RPMI7951 (cell line): ENCODE data around the gene ETS1. TPM values are rescaled to one million over a fixed set of nuclear protein-coding genes. Genes with fewer than 3 reads are reported as not detected.

Source experiments
- DNase-seq: peaks from one replicate; pipeline ENCODE4 v3.0.0-alpha.2; 2012; ENCODE audit warnings: low read depth
- total RNA-seq: library from RNA; depleted of rRNA; stranded (reverse); fragments of >200 nt; shearing (Covaris generic); gene quantifications from 2 replicates; pipeline ENCODE4 v1.2.3, GENCODE V29; 2014

Gene ETS1
- total RNA-seq, 1 experiment from 2014 or later, result 40.0 TPM

GRCh38 chr11:128594226-128594625 is 6.9 kb upstream of the ETS1 start:
- DNase-seq, result peak; percentile 20

- DNase-seq, result peak; percentile 76
Observed at GRCh38 chr11:128593281-128593680, 5.9 kb upstream of the ETS1 start.

- no peak for DNase-seq
Observed at GRCh38 chr11:128592454-128592853, 5.1 kb upstream of the ETS1 start.

DNA sequence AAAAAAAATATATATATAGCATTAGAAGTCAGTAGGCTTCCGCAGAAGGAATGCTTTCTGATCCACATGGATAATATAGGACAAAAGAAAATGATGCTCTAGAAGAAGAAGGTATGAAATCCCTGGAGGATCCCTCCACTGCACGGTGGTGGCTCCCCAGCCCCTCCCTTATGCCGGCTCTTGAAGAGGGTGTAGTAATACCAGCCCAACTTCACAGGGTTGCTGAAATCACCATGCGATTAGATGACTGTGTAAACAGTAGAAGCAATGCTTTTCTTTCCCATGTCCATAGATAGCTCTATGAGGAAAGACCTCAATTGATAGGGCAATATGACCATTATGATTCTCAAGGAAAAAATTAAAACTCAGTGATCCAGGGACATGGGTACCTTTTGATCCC is 3.2 kb upstream of the ETS1 start:
- no peak for DNase-seq

- no peak for DNase-seq
Observed at GRCh38 chr11:128589998-128590397, 2.6 kb upstream of the ETS1 start.

- no peak for DNase-seq
Observed at GRCh38 chr11:128588093-128588492, 735 bp upstream of the ETS1 start.

DNA sequence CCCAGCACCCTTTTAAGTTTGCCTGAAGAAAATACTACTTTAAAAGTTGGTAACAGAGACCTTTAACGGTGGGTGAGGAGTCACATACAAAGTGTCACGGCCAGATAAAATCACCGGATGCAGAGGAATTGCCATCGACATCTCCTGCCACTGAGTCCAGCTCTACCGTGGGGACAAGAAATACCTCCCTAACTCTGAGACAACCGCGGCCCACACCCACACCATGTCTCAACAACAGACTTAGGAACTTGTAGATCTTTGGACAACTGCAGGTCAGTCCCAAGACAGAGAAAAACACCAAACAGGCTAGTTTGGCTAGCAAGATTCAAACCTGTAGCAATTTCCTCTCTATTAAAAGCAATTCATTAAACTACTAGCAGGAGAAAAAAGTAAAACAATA is 669 bp downstream of the ETS1 start:
- no peak for DNase-seq

GRCh38 chr11:128585498-128586238 is 1.7 kb downstream of the ETS1 start:
- no peak for DNase-seq

GRCh38 chr11:128584253-128584652 is 3.1 kb downstream of the ETS1 start:
- no peak for DNase-seq

GRCh38 chr11:128582496-128583366 is 4.6 kb downstream of the ETS1 start:
- DNase-seq, result peak; percentile 92

- DNase-seq, result no peak
Observed at GRCh38 chr11:128581561-128582272, 5.6 kb downstream of the ETS1 start.

- no peak for DNase-seq
Observed at GRCh38 chr11:128580612-128581011, 6.7 kb downstream of the ETS1 start.

- peak; percentile 63 for DNase-seq
Observed at GRCh38 chr11:128579798-128580504, 7.4 kb downstream of the ETS1 start.

GRCh38 chr11:128576555-128576954 is 10.8 kb downstream of the ETS1 start:
- DNase-seq, result no peak

DNA sequence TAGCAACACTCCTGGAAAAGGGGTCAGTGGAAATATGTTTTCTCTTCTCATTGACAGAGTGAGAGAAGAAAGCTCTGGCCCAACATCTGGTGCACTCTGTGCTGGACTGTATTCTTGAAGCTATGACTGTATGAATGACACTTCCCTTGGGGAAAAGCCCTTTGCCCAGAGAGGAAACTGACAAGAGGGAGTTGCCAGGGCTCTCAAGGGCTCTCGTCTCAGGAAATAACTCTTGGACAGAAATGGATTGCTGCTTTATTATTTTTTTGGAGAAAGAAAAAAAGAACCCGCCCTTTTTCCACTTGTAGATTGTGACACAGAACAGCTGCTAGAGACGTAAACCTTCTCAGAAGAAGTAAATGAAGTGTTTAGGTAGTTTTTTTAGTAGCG is 11.4 kb downstream of the ETS1 start:
- DNase-seq, result peak; percentile 79

GRCh38 chr11:128575174-128575960 is 12.0 kb downstream of the ETS1 start:
- DNase-seq, result no peak

DNA sequence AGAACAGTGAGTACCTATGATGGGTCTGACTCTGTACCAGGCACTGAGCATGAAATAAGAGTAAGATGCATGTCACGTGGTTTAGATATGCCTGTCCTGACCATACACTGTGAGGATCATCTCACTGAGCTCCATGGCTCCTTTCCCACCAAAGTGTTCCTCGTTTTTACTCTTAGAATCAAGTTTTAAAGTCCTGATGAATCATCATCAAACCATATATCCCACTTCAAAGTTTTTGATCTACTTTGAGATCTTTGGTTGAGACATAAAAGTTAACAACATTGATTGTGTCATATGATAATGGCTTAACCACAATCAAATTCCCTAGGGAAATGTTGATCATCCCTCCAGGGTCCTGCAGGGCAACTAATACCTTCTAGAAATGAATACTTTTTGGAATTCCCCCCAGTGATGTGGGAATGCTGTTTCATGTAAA is 12.8 kb downstream of the ETS1 start:
- peak; percentile 92 for DNase-seq

GRCh38 chr11:128573638-128574037 is 13.7 kb downstream of the ETS1 start:
- DNase-seq, result no peak

DNA sequence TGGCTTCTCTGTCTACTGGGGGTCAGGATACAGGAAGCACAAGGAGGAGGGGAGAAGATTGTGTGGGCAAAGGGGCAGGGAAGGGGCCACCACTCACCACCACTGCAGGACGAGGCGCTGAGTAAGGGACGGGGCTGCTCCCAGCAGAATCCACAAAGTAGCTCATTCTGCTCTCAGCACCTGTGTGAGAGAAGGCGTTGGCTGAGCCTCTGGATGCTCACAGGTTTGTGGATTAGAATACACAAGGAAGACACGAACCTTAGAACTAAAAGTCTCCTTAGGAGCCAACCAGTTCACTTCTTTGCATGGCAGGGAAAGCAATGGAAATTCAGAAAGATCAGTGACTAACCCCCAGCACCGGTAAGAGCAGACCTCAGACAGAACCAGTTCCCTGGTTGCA is 14.4 kb downstream of the ETS1 start:
- DNase-seq, result no peak

DNA sequence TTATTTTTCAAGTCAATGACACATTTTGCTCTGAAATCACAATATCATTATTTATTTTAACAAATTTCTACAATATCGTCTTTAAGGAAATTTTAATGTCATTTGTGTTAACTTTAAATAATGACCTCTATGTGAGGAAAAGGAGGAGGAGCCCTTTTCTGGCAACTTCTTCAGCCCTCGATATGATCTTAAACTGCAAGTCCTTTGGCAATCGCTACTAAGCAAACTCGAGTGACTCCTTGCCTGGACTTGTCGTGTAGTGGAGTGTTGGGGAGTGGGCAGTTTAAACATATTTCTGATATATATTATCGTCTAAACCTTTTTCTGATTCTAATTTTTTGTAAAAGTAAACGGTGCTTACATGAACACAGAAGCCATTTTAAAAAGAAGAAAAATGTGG is 16.7 kb downstream of the ETS1 start:
- DNase-seq, result no peak

- no peak for DNase-seq
Observed at GRCh38 chr11:128569291-128569690, 18.1 kb downstream of the ETS1 start.
